ENCODE data around the gene KIF6.
A peak's percentile ranks its signal among the peaks of the same experiment; 100 is the strongest.

The KIF6 gene

GRCh38 chr6:39446909-39447308 is 278.3 kb downstream of the KIF6 start:
- no peak for DNase-seq (ENCODE audit: low read depth)

- no peak for DNase-seq (ENCODE audit: low read depth)
These were observed 279.5 kb downstream of the KIF6 start for GRCh38 chr6:39445667-39446066.

GRCh38 chr6:39444479-39445019 is 280.7 kb downstream of the KIF6 start:
- no peak for DNase-seq (ENCODE audit: low read depth)

- DNase-seq (ENCODE audit: low read depth) = no peak
These were observed 283.2 kb downstream of the KIF6 start for GRCh38 chr6:39441986-39442385.

GRCh38 chr6:39441301-39441700 is 283.9 kb downstream of the KIF6 start:
- no peak for DNase-seq (ENCODE audit: low read depth)

- no peak for DNase-seq (ENCODE audit: low read depth)
These were observed 285.2 kb downstream of the KIF6 start for GRCh38 chr6:39440039-39440426.

- no peak for DNase-seq (ENCODE audit: low read depth)
These were observed 285.7 kb downstream of the KIF6 start for GRCh38 chr6:39439342-39440038.

GRCh38 chr6:39433630-39434029 is 291.6 kb downstream of the KIF6 start:
- no peak for DNase-seq (ENCODE audit: low read depth)

- DNase-seq (ENCODE audit: low read depth) = no peak
These were observed 292.7 kb downstream of the KIF6 start for GRCh38 chr6:39432330-39433025.

GRCh38 chr6:39430871-39431523 is 294.2 kb downstream of the KIF6 start:
- DNase-seq (ENCODE audit: low read depth) = no peak

GRCh38 chr6:39430446-39430845 is 294.8 kb downstream of the KIF6 start:
- no peak for DNase-seq (ENCODE audit: low read depth)

GRCh38 chr6:39428816-39429215 is 296.4 kb downstream of the KIF6 start:
- DNase-seq (ENCODE audit: low read depth) = no peak

GRCh38 chr6:39428152-39428551 is 297.1 kb downstream of the KIF6 start:
- DNase-seq (ENCODE audit: low read depth) = no peak

- DNase-seq (ENCODE audit: low read depth) = peak; percentile 7
These were observed 299.1 kb downstream of the KIF6 start for GRCh38 chr6:39426073-39426456.

- DNase-seq (ENCODE audit: low read depth) = no peak
These were observed 299.7 kb downstream of the KIF6 start for GRCh38 chr6:39425346-39426072.

- DNase-seq (ENCODE audit: low read depth) = no peak
These were observed 300.4 kb downstream of the KIF6 start for GRCh38 chr6:39424831-39425230.

- no peak for DNase-seq (ENCODE audit: low read depth)
These were observed 303.0 kb downstream of the KIF6 start for GRCh38 chr6:39422238-39422637.

GRCh38 chr6:39421383-39422225 is 303.6 kb downstream of the KIF6 start:
- DNase-seq (ENCODE audit: low read depth) = no peak

- no peak for DNase-seq (ENCODE audit: low read depth)
These were observed 304.6 kb downstream of the KIF6 start for GRCh38 chr6:39420300-39421265.

- no peak for DNase-seq (ENCODE audit: low read depth)
These were observed 305.6 kb downstream of the KIF6 start for GRCh38 chr6:39419607-39420006.
